HuH-7.5 (cell line): ENCODE measurements around the gene STK17A.
A peak's percentile ranks its signal among the peaks of the same experiment; 100 is the strongest.

ENCODE experiments used
- DNase-seq: peaks from one replicate; pipeline ENCODE4 v3.0.0; 2011; ENCODE audit warnings: low spot score

The STK17A gene

GRCh38 chr7:43582503-43583423, at the start of gene STK17A:
Gene STK17A (plus strand): TSS chr7:43583108. CDS start chr7:43583244, 136 bp downstream.
- DNase-seq: peak; percentile 82

GRCh38 chr7:43533801-43534479, 49.0 kb upstream of the STK17A start:
- DNase-seq: no peak

- no peak for DNase-seq
Observed at GRCh38 chr7:43535031-43535451, 47.9 kb upstream of the STK17A start.

- no peak for DNase-seq
Observed at GRCh38 chr7:43535810-43536585, 46.9 kb upstream of the STK17A start.

GRCh38 chr7:43536773-43537172, 46.1 kb upstream of the STK17A start:
- no peak for DNase-seq

- no peak for DNase-seq
Observed at GRCh38 chr7:43537765-43538403, 45.0 kb upstream of the STK17A start.

GRCh38 chr7:43538404-43538771, 44.5 kb upstream of the STK17A start:
- DNase-seq: no peak

- DNase-seq: no peak
Observed at GRCh38 chr7:43540471-43540870, 42.4 kb upstream of the STK17A start.

- no peak for DNase-seq
Observed at GRCh38 chr7:43542716-43543115, 40.2 kb upstream of the STK17A start.

- DNase-seq: no peak
Observed at GRCh38 chr7:43546231-43546630, 36.7 kb upstream of the STK17A start.

GRCh38 chr7:43550427-43550826, 32.5 kb upstream of the STK17A start:
- DNase-seq: no peak

- DNase-seq: no peak
Observed at GRCh38 chr7:43552122-43552521, 30.8 kb upstream of the STK17A start.

- DNase-seq: no peak
Observed at GRCh38 chr7:43553999-43554398, 28.9 kb upstream of the STK17A start.

- DNase-seq: no peak
Observed at GRCh38 chr7:43554423-43554822, 28.5 kb upstream of the STK17A start.

GRCh38 chr7:43557831-43558495, 24.9 kb upstream of the STK17A start:
- DNase-seq: no peak

GRCh38 chr7:43559171-43559945, 23.6 kb upstream of the STK17A start:
- DNase-seq: no peak

- no peak for DNase-seq
Observed at GRCh38 chr7:43559946-43560335, 23.0 kb upstream of the STK17A start.

GRCh38 chr7:43560742-43561330, 22.1 kb upstream of the STK17A start:
- no peak for DNase-seq

GRCh38 chr7:43562383-43562782, 20.5 kb upstream of the STK17A start:
- DNase-seq: no peak

GRCh38 chr7:43565786-43566185, 17.1 kb upstream of the STK17A start:
- no peak for DNase-seq
